DOHH2 (cell line): ENCODE results near the gene CWC27.

Source experiments
- CTCF ChIP-seq: fragments of 200-600 bp; sonication (generic); IDR thresholded peaks from one replicate; pipeline ENCODE4 v1.5.1; 2014; ENCODE audit warnings: antibody characterized with exemption, mild to moderate bottlenecking, low read depth, low read length; ENCODE audit not compliant: poor library complexity, severe bottlenecking
- EZH2phosphoT487 ChIP-seq: fragments of 200-600 bp; sonication (generic); IDR thresholded peaks from 2 replicates; pipeline ENCODE4 v1.6.1; 2017; ENCODE audit warnings: borderline replicate concordance, mild to moderate bottlenecking, antibody characterized with exemption, low read length, moderate library complexity, mixed read lengths

- no peak for TF ChIP-seq CTCF
- TF ChIP-seq EZH2phosphoT487, result no peak
Observed at GRCh38 chr5:64884541-64884940, 115.8 kb downstream of the CWC27 start.
